Common myeloid progenitor, CD34-positive (primary cell): ENCODE results near the gene GGTLC1.

Source experiments
- CTCF ChIA-PET: fragments of 350-600 bp; sonication (Branson Sonifier 250); formaldehyde crosslinking; loops from one replicate; lab custom pipeline; 2021; ENCODE audit warnings: antibody characterized with exemption; lab: Charles Lee
- POLR2A ChIA-PET: fragments of 350-600 bp; sonication (Branson Sonifier 250); formaldehyde crosslinking; loops from one replicate; lab custom pipeline; 2021; ENCODE audit warnings: antibody characterized with exemption; lab: Charles Lee
- DNase-seq, 3 donors: peaks; one replicate each; pipeline versions ENCODE4 v3.0.0 to v3.0.0-alpha.2; 2013
- H3K27ac ChIP-seq, 2 experiments: 1 replicate in 1 of 2; 2 replicates in 1 of 2; pipeline ENCODE4 v1.7.0; 2013; ENCODE audit warnings: inconsistent platforms in 2 of 2, low read length in 2 of 2, mild to moderate bottlenecking in 2 of 2, low read depth in 1 of 2, moderate library complexity in 1 of 2; ENCODE audit not compliant: severe bottlenecking in 2 of 2, insufficient read depth in 1 of 2, poor library complexity in 1 of 2
- H3K27me3 ChIP-seq, 5 experiments: replicated peaks in 2 of 5; 1 replicate in 3 of 5; 2 replicates in 2 of 5; pipeline versions ENCODE4 v1.6.1 to v1.7.0; 2013; ENCODE audit warnings: low read length in 4 of 5, mild to moderate bottlenecking in 2 of 5, moderate library complexity in 2 of 5, inconsistent platforms in 1 of 5; ENCODE audit not compliant: insufficient read depth in 5 of 5, control insufficient read depth in 4 of 5
- H3K36me3 ChIP-seq, 4 experiments: 1 replicate in 2 of 4; 2 replicates in 2 of 4; pipeline versions ENCODE4 v1.6.1 to v1.7.0; 2013; ENCODE audit warnings: low read length in 3 of 4, control low read depth in 1 of 4, mild to moderate bottlenecking in 1 of 4; ENCODE audit not compliant: control insufficient read depth in 4 of 4, insufficient read depth in 4 of 4
- H3K4me1 ChIP-seq, 4 experiments: 1 replicate in 3 of 4; 2 replicates in 1 of 4; pipeline versions ENCODE4 v1.6.1 to v1.7.1; 2013; ENCODE audit warnings: low read length in 3 of 4, mild to moderate bottlenecking in 3 of 4, control low read depth in 1 of 4, inconsistent platforms in 1 of 4, moderate library complexity in 1 of 4; ENCODE audit not compliant: control insufficient read depth in 4 of 4, insufficient read depth in 4 of 4; ENCODE audit errors: control extremely low read depth in 1 of 4
- H3K4me3 ChIP-seq, 7 experiments: 1 replicate in 4 of 7; 2 replicates in 3 of 7; pipeline versions ENCODE4 v1.5.1 to v1.7.0; 2013; ENCODE audit warnings: mild to moderate bottlenecking in 7 of 7, low read length in 6 of 7, moderate library complexity in 6 of 7, inconsistent platforms in 2 of 7, low read depth in 2 of 7, control low read depth in 1 of 7; ENCODE audit not compliant: insufficient read depth in 4 of 7, control insufficient read depth in 1 of 7; ENCODE audit errors: extremely low read depth in 1 of 7
- H3K9me3 ChIP-seq, 5 experiments: 1 replicate in 4 of 5; 2 replicates in 1 of 5; pipeline versions ENCODE4 v1.6.1 to v1.7.1; 2013; ENCODE audit warnings: low read length in 4 of 5, mild to moderate bottlenecking in 2 of 5, inconsistent platforms in 1 of 5, low read depth in 1 of 5, moderate library complexity in 1 of 5; ENCODE audit not compliant: control insufficient read depth in 4 of 5, insufficient read depth in 2 of 5; ENCODE audit errors: control extremely low read depth in 1 of 5
- WGBS: methylation state at CpG from one replicate; pipeline ENCODE4 v1.1.5; 2013; ENCODE audit not compliant: insufficient coverage; 5-methylcytosine and 5-hydroxymethylcytosine counted together

The GGTLC1 gene

DNA sequence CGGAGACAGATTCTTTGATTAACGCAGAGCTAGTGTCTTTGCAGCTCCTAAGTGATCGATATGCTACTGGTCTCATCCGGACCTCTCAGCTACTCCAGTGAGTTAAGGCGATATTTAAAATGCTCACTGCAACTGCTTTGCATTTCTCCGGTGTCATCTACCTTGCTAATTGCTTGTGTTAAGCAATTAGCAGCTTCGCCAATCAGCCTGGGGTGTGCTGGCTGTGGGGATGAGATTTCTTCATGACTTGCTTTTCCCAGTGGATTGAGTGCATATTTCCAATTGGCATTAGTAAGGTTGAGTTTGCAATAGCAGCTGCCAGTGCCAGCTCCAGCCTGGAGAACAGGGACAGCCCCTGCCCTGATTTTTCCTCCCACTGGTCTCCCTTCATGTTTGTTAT is 18.0 kb upstream of the GGTLC1 start:
- ChIA-PET CTCF (interaction anchor here (1.1 to 1.5 kb wide), 2 partner anchors 10 to 20 kb away, joined by 3 to 6 read pairs; no protein-coding TSS in a partner anchor), POLR2A (interaction anchor here (0.6 kb wide), 1 partner anchor 110 kb away, joined by 3 read pairs; no protein-coding TSS in a partner anchor)
- DNase-seq = no peak
- Histone ChIP-seq H3K4me1 (peaks cover 0 to 3% (median 0%) of the 10 kb centered on the region in 4 experiments), H3K36me3 (no peaks in the 10 kb centered on the region), H3K27me3 (peaks cover 0 to 4% (median 0%) of the 10 kb centered on the region in 5 experiments), H3K4me3 (no peak overlapping the region), H3K9me3 (peaks cover 0 to 1% (median 0%) of the 10 kb centered on the region in 5 experiments), H3K27ac (no peak overlapping the region)
- 99% methylated on average over 7 of the region's 7 CpGs for WGBS

DNA sequence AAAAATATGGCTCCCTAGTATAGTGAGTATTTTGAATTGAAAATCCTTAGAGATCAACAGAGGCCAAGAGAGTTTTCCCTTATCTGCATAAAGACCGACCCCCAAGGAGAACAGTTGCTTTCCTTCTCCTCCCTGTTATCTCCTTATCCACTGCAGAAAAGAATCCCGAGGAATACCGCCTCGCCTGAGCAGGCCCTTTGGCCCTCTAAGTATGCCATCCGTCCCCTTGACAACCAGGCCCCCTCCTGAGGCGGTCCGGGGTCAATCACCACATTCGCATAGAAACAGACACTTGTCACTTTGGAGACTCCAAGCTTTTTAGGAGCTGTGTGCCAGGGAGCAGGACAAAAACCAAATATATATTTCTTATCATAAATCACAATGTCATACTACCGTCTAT is 15.9 kb upstream of the GGTLC1 start:
- Histone ChIP-seq H3K4me3 (no peak overlapping the region), H3K27ac (no peak overlapping the region), H3K4me1 (peaks cover 0 to 3% (median 0%) of the 10 kb centered on the region in 4 experiments), H3K9me3 (no peaks in the 10 kb centered on the region), H3K36me3 (no peaks in the 10 kb centered on the region), H3K27me3 (peaks cover 0 to 4% (median 0%) of the 10 kb centered on the region in 5 experiments)
- POLR2A ChIA-PET = no interaction called here
- no peak for DNase-seq
- CTCF ChIA-PET = no interaction called here
- 93% methylated on average over 9 of the region's 9 CpGs for WGBS

DNA sequence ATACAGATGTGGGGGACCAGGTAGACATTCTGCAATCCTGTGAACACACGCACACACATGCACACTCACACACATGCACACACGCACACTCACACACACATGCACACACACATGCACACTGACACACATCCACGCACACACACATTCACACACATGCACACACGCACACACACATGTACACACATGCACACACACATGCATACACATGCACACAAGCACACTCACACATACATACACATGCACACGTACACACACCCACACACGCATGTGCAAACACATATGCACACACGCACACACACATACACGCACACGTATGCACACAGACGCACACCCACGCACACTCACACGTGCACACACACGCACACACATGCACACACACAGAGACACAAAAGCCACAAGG is 14.3 kb upstream of the GGTLC1 start:
- peaks cover 0 to 4% (median 0%) of the 10 kb centered on the region in 5 experiments for H3K27me3 ChIP-seq
- WGBS = 97% methylated on average over 10 of the region's 13 CpGs
- no peak overlapping the region for H3K27ac ChIP-seq
- no peaks in the 10 kb centered on the region for H3K9me3 ChIP-seq
- H3K4me1 ChIP-seq = no peaks in the 10 kb centered on the region
- ChIA-PET CTCF (interaction anchor here (0.8 to 2.2 kb wide), 2 partner anchors 24 to 65 kb away, joined by 3 to 9 read pairs; no protein-coding TSS in a partner anchor), POLR2A (no interaction called here)
- no peak overlapping the region for H3K4me3 ChIP-seq
- no peaks in the 10 kb centered on the region for H3K36me3 ChIP-seq
- DNase-seq = no peak

DNA sequence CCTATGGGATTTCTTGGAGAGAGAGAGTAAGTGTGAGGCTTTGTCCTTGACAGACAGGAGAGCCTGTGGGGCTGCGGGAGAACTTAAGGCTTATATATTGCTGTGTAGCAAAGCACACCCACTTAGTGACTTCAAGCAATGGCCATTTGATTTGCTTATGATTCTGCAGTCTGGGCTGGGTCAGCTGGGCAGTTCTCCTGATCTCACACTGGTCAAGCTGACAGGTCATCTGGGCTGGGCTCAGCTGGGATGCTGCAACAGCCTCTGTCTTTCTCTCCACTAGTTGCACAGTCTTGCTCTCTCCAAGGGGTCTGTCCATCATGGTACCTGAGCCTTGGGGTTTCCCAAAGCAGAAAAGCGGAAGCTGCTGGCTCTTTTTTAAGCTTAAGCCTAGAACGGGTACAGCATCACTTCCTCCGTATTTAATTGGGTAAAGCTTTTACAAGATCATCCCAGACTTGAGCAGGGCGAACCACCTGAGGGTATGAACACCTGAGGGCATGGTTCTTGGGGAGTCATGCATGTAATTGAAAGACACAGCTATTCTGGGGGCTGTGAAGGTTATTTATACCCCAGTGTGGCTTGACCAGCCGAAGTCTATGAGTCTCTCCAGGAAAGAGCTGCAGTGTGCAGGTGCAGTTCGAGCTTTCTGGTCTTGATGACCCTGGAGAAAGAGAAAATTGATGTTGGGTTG is 13.3 kb upstream of the GGTLC1 start:
- 95% methylated on average over 5 of the region's 7 CpGs for WGBS
- POLR2A ChIA-PET = no interaction called here
- CTCF ChIA-PET = interaction anchor here (0.8 to 2.2 kb wide), 3 partner anchors 25 to 98 kb away, joined by 3 to 9 read pairs (median 3); no protein-coding TSS in a partner anchor

DNA sequence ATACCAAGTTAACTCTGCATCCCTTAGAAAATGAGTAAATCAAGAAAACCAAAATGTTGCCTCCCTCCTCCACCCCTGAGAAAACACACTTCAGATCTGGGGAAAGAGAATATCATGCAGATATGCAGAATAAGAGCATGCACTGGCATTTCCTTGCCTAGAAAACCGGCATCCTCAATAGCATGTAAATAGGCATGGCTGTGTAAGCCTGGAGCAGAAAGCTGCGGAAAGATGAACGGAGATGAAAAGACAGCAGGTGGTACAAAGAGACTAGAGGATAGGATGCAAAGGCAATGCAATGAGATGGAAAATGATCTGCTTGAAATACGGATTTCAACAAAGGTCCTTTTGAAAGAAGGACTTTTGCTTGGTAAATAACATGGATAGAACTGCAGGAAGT is 10.3 kb upstream of the GGTLC1 start:
- no peak overlapping the region for H3K4me3 ChIP-seq
- H3K36me3 ChIP-seq = no peaks in the 10 kb centered on the region
- no peaks in the 10 kb centered on the region for H3K4me1 ChIP-seq
- no peak for DNase-seq
- H3K27me3 ChIP-seq = peaks cover 0 to 4% (median 0%) of the 10 kb centered on the region in 5 experiments
- ChIA-PET POLR2A (no interaction called here), CTCF (interaction anchor here (1.6 to 2.6 kb wide), 2 partner anchors 61 to 103 kb away, joined by 6 to 16 read pairs; no protein-coding TSS in a partner anchor)
- 98% methylated on average over 4 of the region's 4 CpGs for WGBS
- no peak overlapping the region for H3K27ac ChIP-seq
- H3K9me3 ChIP-seq = no peaks in the 10 kb centered on the region

More for the DNA sequence above, 13.3 kb upstream of the GGTLC1 start:
- Histone ChIP-seq H3K4me3 (no peak overlapping the region), H3K9me3 (no peaks in the 10 kb centered on the region), H3K36me3 (no peaks in the 10 kb centered on the region), H3K27ac (no peak overlapping the region), H3K27me3 (peaks cover 0 to 4% (median 0%) of the 10 kb centered on the region in 5 experiments), H3K4me1 (no peaks in the 10 kb centered on the region)
- no peak for DNase-seq

DNA sequence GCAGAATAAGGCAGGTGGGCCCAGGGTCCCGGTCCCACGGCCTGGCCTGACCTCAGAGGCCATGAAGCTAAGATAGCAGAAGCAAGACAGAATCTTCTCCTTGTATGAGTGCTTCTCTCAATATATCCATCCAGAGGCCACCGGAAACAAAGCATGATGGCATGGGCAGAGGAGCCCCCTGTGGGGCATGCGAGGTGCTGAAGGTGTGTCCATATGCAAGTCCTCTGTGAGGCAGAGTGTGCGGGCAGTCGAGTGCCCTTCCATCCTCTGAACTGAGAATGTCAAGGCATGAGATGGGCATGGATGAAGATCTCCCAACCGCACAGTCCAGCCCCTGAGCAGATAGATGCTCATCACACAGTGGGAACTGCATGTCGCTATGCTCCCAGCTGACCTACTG is 9.8 kb upstream of the GGTLC1 start:
- CTCF ChIA-PET = interaction anchor here (1.6 to 2.6 kb wide), 2 partner anchors 61 to 104 kb away, joined by 6 to 16 read pairs; no protein-coding TSS in a partner anchor
- Histone ChIP-seq H3K36me3 (no peaks in the 10 kb centered on the region), H3K27me3 (peaks cover 0 to 4% (median 0%) of the 10 kb centered on the region in 5 experiments), H3K27ac (no peak overlapping the region), H3K4me1 (no peaks in the 10 kb centered on the region), H3K4me3 (no peak overlapping the region), H3K9me3 (no peaks in the 10 kb centered on the region)
- WGBS = 97% methylated on average over 7 of the region's 8 CpGs
- POLR2A ChIA-PET = no interaction called here
- no peak for DNase-seq
